Central memory CD8-positive, alpha-beta T cell (primary cell): ENCODE measurements around the gene CWC15.
"Not testable (repeated sequence)": the region's sequence is repeated elsewhere in the genome, so short reads cannot be mapped to it uniquely, and the experiment has no call there.

Source experiments
- ATAC-seq: fragments of 150-1000 bp; cut with Tn5 transposase; replicated peaks from 2 replicates; pipeline ENCODE4 v1.10.0; 2022; ENCODE audit warnings: mild to moderate bottlenecking, moderate FRiP score, moderate number of reproducible peaks; ENCODE audit not compliant: poor library complexity, severe bottlenecking; ENCODE audit errors: extremely low read depth
- DNase-seq, 2 donors: peaks; one replicate each; pipeline ENCODE4 v3.0.0; 2021; ENCODE audit warnings: low spot score in 2 of 2
- H3K27ac Mint-ChIP-seq: one replicate; pipeline ENCODE4 v1.8.0; 2022; ENCODE audit warnings: low read depth, mild to moderate bottlenecking, moderate library complexity, mixed read lengths
- H3K27me3 Mint-ChIP-seq: one replicate; pipeline ENCODE4 v1.8.0; 2022; ENCODE audit warnings: mixed read lengths
- H3K36me3 Mint-ChIP-seq: one replicate; pipeline ENCODE4 v1.8.0; 2022; ENCODE audit warnings: mild to moderate bottlenecking, moderate library complexity, mixed read lengths; ENCODE audit not compliant: insufficient read depth
- H3K4me1 Mint-ChIP-seq: one replicate; pipeline ENCODE4 v1.8.0; 2022; ENCODE audit warnings: mixed read lengths
- H3K4me3 Mint-ChIP-seq: one replicate; pipeline ENCODE4 v1.8.0; 2022; ENCODE audit warnings: mild to moderate bottlenecking, moderate library complexity, mixed read lengths
- H3K9me3 Mint-ChIP-seq: one replicate; pipeline ENCODE4 v1.8.0; 2022; ENCODE audit warnings: mixed read lengths

Gene CWC15

DNA sequence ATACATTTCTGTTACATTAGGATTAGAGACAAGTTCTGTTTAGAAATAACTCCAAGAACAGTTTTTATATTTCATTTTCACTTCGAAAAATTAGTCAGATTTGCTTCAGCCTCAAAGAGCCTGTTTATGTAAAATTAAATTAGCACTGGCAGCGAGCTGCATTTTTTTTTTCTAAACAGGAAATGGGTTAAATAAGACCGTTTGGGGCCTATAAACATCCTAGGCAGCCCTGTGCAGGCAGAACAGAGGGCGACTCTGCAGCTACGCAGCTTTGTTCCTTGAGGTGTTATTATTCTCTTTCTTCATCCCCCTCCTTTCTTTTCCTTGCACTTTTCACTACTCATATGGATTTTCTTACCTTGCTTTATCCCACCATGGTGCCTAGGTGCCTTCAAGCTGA, 48.7 kb downstream of the CWC15 start:
- H3K9me3 Mint-ChIP-seq = no peaks in the 10 kb centered on the region
- peak; percentile 78 for ATAC-seq
- peaks cover 12% of the 10 kb centered on the region for H3K27me3 Mint-ChIP-seq
- H3K4me1 Mint-ChIP-seq = peaks cover 27% of the 10 kb centered on the region
- H3K27ac Mint-ChIP-seq = peak overlapping the region; percentile 72
- peak overlapping the region; percentile 53 for H3K4me3 Mint-ChIP-seq
- DNase-seq = no peak
- peaks cover 2% of the 10 kb centered on the region for H3K36me3 Mint-ChIP-seq

DNA sequence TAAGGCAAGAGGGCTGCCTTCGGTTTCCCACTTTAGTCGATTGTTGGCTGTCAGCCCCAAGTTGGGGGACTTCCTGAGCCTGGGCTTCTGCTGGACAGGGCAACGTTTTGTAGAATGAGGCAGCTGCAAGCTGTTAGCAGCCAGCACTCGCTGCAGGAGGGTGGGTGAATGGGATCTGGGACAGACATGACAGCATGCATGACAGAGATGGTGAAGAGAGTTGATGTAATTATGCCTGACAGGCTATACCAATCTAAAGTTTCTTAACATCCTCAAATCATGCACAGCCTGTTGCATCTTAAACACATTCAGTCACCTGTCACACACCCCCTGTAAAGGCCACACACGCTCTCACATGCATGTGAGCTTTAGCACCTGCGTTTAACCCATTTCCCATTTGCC, 49.2 kb downstream of the CWC15 start:
- Mint-ChIP-seq H3K27me3 (peaks cover 8% of the 10 kb centered on the region), H3K27ac (peak overlapping the region; percentile 72), H3K9me3 (no peaks in the 10 kb centered on the region), H3K4me1 (peaks cover 27% of the 10 kb centered on the region), H3K4me3 (peak overlapping the region; percentile 53), H3K36me3 (peaks cover 2% of the 10 kb centered on the region)
- DNase-seq = no peak
- peak; percentile 59 for ATAC-seq

DNA sequence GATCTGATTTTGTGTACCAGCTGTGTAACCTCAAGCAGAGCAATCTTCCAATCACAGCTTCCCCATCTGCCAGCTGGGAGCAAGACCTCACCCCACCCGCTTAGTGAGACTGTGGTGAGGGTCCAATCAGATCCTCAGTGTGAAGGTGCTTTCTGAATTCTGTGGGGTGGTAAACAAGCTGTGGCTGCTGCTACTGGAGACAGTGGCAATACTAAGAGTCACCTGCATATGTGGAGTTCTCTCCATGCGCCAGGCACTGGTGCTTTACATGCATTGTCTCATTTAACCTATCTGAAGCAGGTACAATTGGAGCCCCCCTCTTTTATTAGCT, 50.4 kb downstream of the CWC15 start:
- H3K4me3 Mint-ChIP-seq = no peak overlapping the region
- H3K36me3 Mint-ChIP-seq = peaks cover 2% of the 10 kb centered on the region
- H3K4me1 Mint-ChIP-seq = peaks cover 27% of the 10 kb centered on the region
- no peak overlapping the region for H3K27ac Mint-ChIP-seq
- no peaks in the 10 kb centered on the region for H3K9me3 Mint-ChIP-seq
- ATAC-seq = no peak
- no peak for DNase-seq
- H3K27me3 Mint-ChIP-seq = no peaks in the 10 kb centered on the region

DNA sequence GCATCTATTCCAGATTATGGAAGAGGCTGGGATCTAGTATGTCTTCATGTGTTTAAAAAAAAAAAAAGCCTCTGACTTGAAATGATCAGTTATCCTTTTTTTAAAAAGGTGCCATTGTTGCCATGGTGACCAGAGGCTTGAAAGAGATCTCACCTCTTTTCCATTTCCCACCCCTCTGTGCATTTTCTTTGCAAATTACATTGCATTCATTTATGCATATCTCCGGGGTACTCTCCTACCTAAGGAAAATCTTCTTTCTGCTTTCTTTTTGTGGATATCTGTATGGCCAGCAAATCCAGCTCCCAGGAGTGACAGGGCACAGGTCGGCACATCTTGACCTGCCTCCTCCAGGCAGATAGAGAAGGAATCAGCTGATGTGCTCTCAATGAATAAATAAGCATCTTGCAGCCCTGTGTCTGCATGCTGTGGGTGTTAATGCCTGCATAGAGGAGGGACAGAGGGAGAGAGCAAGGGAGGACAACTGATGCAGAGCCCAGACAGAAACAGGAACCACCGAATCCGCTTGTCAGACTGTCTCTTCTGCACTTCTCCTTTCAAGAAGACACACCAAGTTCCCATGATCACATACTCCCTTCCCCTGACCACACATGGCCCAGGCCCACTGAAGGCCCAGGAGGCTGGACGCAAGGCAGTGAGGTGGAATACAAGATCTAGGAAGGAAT, 50.9 kb downstream of the CWC15 start:
- peaks cover 2% of the 10 kb centered on the region for H3K36me3 Mint-ChIP-seq
- H3K27me3 Mint-ChIP-seq = no peaks in the 10 kb centered on the region
- DNase-seq (no peak), ATAC-seq (no peak)
- H3K4me3 Mint-ChIP-seq = no peak overlapping the region
- H3K9me3 Mint-ChIP-seq = no peaks in the 10 kb centered on the region
- H3K27ac Mint-ChIP-seq = no peak overlapping the region
- H3K4me1 Mint-ChIP-seq = peaks cover 27% of the 10 kb centered on the region

DNA sequence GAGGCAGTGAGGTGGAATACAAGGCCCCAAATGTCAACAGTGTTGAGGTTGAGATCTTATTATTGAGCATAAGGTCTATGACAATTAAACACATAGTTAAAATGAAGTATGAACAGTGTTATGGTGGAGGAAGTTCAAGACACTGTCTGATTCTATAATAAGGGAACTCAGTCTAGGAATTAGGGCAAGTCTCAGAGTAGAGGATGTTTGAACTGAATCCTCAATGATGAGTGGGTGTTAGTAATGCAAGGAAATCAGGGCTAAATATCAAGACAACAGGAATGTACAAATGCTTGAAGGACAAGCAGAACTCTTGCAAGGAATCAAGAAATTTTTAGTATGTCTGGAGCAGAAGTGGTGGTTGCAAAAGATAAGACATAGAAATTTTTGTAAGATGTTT, 53.0 kb downstream of the CWC15 start:
- no peak overlapping the region for H3K4me3 Mint-ChIP-seq
- no peaks in the 10 kb centered on the region for H3K9me3 Mint-ChIP-seq
- no peaks in the 10 kb centered on the region for H3K27me3 Mint-ChIP-seq
- no peaks in the 10 kb centered on the region for H3K36me3 Mint-ChIP-seq
- ATAC-seq (no peak), DNase-seq (no peak)
- H3K27ac Mint-ChIP-seq = no peak overlapping the region
- peaks cover 18% of the 10 kb centered on the region for H3K4me1 Mint-ChIP-seq

DNA sequence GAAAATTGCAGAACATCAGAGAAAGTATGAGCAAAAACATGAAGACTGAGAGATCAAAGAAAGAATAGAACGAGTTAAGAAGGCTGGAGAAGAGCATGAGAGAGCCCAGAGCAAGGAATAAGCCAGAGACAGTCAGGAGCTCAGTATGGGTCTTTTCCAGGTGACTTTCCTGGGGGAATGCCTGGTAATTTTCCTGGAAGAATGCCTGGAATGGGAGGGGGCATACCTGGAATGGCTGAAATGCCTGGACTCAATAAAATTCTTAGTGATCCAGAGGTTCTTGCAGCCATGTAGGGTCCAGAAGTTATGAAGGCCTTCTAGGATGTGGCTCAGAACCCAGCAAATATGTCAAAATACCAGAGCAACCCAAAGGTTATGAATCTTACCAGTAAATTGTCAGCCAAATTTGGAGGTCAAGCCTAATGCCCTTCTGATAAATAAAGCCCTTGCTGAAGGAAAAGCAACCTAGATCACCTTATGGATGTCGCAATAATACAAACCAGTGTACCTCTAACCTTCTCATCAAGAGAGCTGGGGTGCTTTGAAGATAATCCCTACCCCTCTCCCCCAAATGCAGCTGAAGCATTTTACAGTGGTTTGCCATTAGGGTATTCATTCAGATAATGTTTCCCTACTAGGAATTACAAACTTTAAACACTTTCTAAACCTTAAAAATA, 59.5 kb downstream of the CWC15 start:
- not testable (repeated sequence) for H3K27me3 Mint-ChIP-seq, H3K4me1 Mint-ChIP-seq, DNase-seq, H3K9me3 Mint-ChIP-seq, H3K27ac Mint-ChIP-seq, ATAC-seq, H3K36me3 Mint-ChIP-seq, H3K4me3 Mint-ChIP-seq

DNA sequence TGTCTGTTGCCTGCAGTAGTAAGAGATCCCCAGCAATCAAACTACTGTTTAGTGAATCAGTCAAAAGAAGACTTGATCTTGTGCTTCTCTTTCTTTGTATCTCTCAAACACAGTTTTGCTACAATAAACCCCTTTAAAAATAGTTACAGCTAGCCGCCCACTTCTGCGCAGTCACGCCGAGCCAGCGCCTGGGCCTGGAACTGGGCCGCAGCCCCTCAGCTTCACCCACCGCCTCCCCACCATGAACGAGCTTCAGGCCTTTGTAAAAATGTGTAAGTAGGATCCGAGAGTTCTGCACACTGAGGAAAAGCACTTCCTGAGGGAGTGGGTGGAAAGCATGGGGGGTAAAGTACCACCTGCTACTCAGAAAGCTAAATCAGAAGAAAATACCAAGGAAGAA, 60.5 kb downstream of the CWC15 start:
- H3K4me3 Mint-ChIP-seq = no peak overlapping the region
- no peak for ATAC-seq

More for the DNA sequence above, 60.5 kb downstream of the CWC15 start:
- DNase-seq = no peak
- Mint-ChIP-seq H3K4me1 (no peaks in the 10 kb centered on the region), H3K27ac (no peak overlapping the region), H3K9me3 (no peaks in the 10 kb centered on the region), H3K27me3 (no peaks in the 10 kb centered on the region), H3K36me3 (no peaks in the 10 kb centered on the region)
